ENCODE results near the gene ADPRM.

DNA sequence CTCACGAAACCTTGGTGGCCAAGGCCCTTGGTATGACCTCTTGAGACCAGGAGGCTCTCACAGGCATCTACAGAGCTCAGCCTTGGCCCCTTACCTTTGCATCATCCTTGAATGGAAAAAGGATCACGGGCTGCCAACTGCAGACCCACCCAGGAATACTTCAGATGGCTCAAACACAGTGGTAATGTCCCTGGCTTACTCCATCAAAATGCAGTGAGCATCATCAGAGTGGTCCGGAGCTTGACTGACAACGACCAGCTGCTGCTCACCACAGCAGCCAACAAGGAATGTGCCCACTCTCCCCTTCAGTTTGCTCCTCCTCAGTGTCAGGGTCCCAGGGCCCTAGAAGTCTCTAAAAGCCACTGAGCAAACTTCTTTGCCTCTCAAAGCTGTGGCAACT, 22.7 kb upstream of the ADPRM start:
- TF ChIP-seq, protein P1, sequence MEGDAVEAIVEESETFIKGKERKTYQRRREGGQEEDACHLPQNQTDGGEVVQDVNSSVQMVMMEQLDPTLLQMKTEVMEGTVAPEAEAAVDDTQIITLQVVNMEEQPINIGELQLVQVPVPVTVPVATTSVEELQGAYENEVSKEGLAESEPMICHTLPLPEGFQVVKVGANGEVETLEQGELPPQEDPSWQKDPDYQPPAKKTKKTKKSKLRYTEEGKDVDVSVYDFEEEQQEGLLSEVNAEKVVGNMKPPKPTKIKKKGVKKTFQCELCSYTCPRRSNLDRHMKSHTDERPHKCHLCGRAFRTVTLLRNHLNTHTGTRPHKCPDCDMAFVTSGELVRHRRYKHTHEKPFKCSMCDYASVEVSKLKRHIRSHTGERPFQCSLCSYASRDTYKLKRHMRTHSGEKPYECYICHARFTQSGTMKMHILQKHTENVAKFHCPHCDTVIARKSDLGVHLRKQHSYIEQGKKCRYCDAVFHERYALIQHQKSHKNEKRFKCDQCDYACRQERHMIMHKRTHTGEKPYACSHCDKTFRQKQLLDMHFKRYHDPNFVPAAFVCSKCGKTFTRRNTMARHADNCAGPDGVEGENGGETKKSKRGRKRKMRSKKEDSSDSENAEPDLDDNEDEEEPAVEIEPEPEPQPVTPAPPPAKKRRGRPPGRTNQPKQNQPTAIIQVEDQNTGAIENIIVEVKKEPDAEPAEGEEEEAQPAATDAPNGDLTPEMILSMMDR (IDR thresholded peaks at IDR 0.05): no peak
- TF ChIP-seq POLR2A (IDR thresholded peaks at IDR 0.05): no peak
- no peak for TF ChIP-seq POLR2AphosphoS5 (IDR thresholded peaks at IDR 0.05)

Data from transverse colon (tissue), 4 donors.